AG09309 (cell line): ENCODE data around the gene LCOR.

Source experiments
- DNase-seq: peaks from one replicate; pipeline ENCODE4 v3.0.0-alpha.2; 2010; ENCODE audit warnings: low read depth
- H3K4me3 ChIP-seq: 2 replicates; pipeline ENCODE4 v1.5.1; 2011; ENCODE audit warnings: mild to moderate bottlenecking, low read depth, low read length, moderate library complexity; ENCODE audit not compliant: control insufficient read depth
- TF ChIP-seq, protein P1 (sequence below): IDR thresholded peaks from 2 replicates; pipeline ENCODE4 v1.5.1; 2011; ENCODE audit warnings: mild to moderate bottlenecking, low read depth, low read length, inconsistent platforms; ENCODE audit not compliant: insufficient read depth, control insufficient read depth; ENCODE audit errors: missing control alignments

LCOR gene

DNA sequence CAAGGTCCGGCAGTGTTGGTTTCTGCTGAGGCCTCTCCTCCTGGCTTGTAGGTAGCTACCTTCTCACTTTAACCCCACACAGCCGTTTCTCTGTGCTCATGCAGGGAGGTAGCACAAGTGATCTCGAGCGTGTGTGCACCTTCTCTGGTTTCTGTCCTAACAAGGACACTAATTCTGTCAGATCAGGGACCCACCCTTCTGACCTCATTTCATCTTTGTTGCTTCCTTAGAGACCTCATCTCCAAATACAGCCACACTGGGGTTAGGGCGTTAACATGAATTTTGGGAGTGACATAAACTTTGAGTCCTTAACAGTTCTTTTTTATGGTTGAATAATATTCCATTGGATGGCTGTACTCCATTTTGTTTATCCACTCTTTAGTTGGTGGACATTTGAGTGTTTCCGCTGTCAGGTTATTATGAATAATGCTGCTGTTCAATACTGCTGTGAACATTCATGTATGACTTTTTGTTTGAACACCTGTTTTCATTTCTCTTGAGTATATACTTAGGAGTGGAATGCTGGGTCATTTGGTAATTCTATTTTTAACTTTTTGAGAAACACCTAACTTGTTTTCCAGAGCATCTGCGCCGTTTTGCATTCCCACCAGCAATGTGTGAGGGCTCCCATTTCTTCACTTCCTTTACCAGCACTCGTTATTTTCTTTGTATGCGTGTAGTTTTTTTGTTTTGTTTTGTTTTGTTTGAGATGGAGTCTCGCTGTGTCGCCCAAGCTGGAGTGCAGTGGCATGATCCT is 57.5 kb downstream of the LCOR start:
- TF ChIP-seq, protein P1, sequence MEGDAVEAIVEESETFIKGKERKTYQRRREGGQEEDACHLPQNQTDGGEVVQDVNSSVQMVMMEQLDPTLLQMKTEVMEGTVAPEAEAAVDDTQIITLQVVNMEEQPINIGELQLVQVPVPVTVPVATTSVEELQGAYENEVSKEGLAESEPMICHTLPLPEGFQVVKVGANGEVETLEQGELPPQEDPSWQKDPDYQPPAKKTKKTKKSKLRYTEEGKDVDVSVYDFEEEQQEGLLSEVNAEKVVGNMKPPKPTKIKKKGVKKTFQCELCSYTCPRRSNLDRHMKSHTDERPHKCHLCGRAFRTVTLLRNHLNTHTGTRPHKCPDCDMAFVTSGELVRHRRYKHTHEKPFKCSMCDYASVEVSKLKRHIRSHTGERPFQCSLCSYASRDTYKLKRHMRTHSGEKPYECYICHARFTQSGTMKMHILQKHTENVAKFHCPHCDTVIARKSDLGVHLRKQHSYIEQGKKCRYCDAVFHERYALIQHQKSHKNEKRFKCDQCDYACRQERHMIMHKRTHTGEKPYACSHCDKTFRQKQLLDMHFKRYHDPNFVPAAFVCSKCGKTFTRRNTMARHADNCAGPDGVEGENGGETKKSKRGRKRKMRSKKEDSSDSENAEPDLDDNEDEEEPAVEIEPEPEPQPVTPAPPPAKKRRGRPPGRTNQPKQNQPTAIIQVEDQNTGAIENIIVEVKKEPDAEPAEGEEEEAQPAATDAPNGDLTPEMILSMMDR = no peak
- no peak for DNase-seq
- no peak overlapping the region for H3K4me3 ChIP-seq

DNA sequence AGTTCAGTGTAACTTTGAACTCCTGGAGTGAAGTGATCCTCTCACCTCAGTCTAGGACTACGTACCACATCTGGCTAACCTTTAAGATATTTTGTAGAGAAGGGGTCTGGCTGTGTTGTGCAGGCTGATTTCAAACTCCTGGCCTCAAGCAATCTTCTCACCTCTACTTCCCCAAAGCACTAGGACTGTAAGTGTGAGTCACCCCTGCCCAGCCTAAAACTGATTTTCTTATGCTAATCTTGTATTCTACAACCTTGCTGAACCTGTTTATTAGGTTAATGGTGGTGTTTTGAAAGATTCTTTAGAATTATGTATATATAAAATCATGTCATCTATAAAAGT is 58.0 kb downstream of the LCOR start:
- TF ChIP-seq, protein P1 = no peak
- no peak for DNase-seq
- no peak overlapping the region for H3K4me3 ChIP-seq

DNA sequence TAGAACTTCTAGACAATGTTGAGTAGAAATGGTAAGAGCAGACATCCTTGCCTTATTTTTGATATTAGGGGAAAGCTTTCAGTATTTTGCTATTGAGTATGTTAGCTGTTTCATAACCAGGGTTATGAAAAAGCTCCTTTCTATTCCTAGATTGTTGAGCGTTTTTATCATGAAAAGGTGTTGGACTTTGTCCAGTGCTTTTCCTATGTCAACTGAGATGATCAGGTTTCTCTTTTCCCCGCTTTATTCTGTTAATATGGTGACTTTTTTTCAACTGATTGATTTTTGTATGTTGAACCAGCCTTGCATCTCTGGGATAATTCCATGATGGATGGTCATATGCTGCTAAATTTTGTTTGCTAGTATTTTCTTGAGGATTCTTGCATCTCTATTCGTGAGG is 58.5 kb downstream of the LCOR start:
- DNase-seq = no peak
- TF ChIP-seq, protein P1 = no peak
- no peak overlapping the region for H3K4me3 ChIP-seq

DNA sequence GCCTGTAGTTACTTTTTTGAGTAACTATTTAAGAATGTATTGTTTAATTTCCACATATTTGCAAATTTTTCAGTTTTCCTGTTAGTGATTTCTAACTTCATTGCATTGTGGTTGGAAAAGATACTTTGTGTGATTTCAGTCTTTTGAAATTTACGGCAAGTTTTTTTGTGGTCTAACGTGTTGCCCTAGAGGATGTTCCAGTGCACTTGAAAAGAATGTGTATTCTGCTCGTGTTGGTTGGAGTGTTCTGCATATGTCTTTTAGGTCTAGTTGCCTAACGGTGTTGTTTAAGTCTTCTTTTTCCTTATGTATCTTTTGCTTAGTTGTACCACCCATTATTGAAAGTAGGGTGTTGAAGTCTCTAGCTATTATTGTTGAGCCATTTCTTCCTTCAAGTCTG is 59.7 kb downstream of the LCOR start:
- H3K4me3 ChIP-seq = no peak overlapping the region
- DNase-seq = no peak
- TF ChIP-seq, protein P1 = no peak

DNA sequence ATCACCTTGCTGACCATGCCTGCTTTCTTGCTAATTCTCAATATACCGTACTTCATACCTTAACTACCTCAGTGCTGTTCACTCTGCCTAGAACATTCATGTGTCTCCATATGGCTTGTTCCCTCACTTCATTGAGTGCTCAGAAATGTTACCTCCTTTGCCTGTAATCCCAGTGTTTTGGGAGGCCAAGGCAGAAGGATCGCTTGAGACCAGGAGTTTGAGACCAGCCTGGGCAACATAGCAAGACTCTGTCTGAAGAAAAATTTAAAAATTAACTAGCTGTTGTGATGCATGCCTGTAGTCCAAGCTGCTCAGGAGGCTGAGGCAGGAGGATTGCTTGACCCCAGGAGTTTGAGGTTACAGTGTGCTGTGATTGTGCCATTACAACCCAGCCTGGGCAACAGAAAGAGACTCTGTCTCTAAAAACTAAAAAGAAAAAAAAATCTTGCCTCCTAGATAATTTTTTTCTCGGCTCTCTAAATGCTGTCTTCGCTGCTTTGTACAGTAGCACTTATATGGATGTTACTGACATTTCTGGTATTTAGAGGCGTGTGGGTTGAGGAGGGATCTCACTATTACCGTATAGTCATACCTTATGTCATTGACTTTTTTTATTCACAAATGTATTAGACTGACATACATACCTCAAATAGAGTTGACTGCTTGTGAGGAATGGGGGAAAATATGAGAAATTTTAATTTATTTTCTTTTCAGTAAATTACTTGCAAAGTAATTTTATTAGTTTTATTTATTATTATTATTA is 63.7 kb downstream of the LCOR start:
- DNase-seq = no peak
- TF ChIP-seq, protein P1 = no peak
- no peak overlapping the region for H3K4me3 ChIP-seq

DNA sequence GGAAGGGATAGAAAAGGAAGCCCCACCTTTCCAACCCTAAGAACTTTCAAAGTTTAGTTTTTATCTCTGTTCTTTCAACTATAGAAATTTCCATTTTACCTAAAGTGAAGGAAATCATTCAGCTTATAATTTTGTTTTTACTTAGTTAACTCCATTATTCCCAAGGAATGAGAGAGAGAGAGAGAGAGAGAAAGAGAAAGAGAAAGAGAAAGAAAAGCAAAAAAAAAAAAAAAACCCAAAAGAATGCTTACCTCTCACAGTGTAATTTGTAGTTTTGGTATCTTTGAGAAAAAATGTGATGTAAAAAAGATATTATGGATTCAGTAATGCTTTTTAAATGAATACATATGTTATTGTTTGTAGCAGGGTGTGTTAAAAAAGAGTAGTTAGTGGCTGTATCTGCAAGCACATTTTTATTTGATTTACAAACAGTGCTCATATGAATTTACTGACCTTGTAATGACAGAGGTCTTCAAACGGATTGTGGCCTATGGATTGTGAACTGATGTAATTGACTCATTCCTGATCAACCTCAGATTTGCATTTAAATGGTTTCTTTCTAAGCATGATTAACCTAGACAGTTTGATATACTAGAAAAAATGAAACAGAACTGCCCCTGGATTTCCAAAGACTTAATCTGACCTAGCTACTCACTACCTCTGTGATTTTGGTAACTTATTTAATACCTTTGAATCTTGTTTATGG is 64.9 kb downstream of the LCOR start:
- TF ChIP-seq, protein P1 = no peak
- no peak for DNase-seq
- H3K4me3 ChIP-seq = no peak overlapping the region
